ENCODE measurements around the gene AAR2.

GRCh38 chr20:36208257-36208656 lies 28.0 kb upstream of the AAR2 start:
- TF ChIP-seq CTCF (IDR thresholded peaks at IDR 0.05) (no peak), POLR2A (IDR thresholded peaks at IDR 0.05) (no peak)

All from body of pancreas (tissue), 4 donors.